AG10803 (cell line): ENCODE results near the gene CDC73.

Experiments used
- DNase-seq: peaks from one replicate; pipeline ENCODE4 v3.0.0; 2010; ENCODE audit warnings: low read depth
- H3K4me3 ChIP-seq: 2 replicates; pipeline ENCODE4 v1.5.1; 2011; ENCODE audit warnings: mild to moderate bottlenecking, low read length, control low read depth
- CTCF ChIP-seq: conservative IDR thresholded peaks from 2 replicates; pipeline ENCODE4 v1.5.1; 2011; ENCODE audit warnings: mild to moderate bottlenecking, low read length, control low read depth, inconsistent platforms

CDC73 gene

GRCh38 chr1:193105821-193106177 lies 16.0 kb upstream of the CDC73 start:
- DNase-seq: no peak
- no peak for TF ChIP-seq CTCF
- peak overlapping the region; percentile 77 for H3K4me3 ChIP-seq

DNA sequence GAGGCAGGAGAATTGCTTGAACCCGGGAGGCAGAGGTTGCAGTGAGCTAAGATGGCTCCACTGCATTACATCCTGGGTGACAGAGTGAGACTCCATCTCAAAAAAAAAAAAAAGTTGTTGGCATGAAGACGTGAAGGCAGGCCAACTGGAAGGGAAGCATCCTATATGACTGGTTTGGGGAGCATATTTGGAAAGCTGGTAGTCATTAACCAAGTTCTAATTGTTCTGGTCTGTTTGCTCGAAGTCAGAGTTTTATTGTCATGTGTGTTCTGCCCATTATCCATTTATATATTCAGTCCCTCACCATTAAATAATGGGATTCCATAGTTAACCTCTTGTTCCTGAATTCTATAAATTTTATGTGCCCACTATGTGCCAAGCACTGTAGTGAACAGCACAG lies 13.4 kb upstream of the CDC73 start:
- TF ChIP-seq CTCF: no peak
- no peak overlapping the region for H3K4me3 ChIP-seq
- DNase-seq: no peak

DNA sequence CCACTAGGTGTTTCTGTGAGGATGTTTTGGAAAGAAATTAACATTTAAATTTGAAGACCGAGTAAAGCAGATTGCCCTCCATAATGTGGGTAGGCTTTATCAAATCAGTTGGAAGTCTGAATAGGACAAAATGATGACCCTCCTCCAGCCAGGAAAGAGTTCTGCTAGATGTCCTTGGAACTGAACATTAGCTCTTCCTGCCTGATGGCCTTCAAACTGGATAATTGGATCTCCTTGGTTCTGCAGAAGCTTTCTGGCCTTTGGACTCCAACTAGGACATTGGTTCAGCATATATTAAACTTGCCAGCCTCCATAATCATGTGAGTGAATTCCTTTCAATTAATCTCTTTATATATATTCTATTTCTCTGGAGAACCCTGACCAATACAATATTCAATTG lies 12.2 kb upstream of the CDC73 start:
- no peak for TF ChIP-seq CTCF
- DNase-seq: no peak
- no peak overlapping the region for H3K4me3 ChIP-seq

DNA sequence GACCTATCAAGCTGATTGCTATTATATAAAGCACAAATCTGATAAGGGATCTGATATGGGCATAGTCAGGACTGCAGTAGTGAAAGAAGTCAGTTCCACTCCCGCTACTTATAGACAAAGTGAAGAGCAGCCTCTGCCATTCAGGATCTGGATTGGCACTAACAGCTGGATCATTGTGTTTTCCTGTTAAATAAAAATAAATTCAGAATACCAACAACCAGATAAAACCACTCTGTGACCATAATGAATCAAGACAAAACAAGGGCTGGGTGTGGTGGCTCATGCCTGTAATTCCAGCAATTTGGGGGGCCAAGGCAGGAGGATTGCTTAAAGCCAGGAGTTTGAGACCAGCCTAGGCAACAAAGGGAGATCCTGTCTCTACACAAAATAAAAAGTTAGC lies 11.6 kb upstream of the CDC73 start:
- no peak for DNase-seq
- TF ChIP-seq CTCF: no peak
- H3K4me3 ChIP-seq: no peak overlapping the region

- no peak for TF ChIP-seq CTCF
- H3K4me3 ChIP-seq: no peak overlapping the region
- no peak for DNase-seq
Measured at GRCh38 chr1:193110864-193111263, 11.0 kb upstream of the CDC73 start.

- H3K4me3 ChIP-seq: no peak overlapping the region; the same call in 1 of the 2 replicates
- TF ChIP-seq CTCF: no peak
Measured at GRCh38 chr1:193111641-193112090, 10.2 kb upstream of the CDC73 start.

DNA sequence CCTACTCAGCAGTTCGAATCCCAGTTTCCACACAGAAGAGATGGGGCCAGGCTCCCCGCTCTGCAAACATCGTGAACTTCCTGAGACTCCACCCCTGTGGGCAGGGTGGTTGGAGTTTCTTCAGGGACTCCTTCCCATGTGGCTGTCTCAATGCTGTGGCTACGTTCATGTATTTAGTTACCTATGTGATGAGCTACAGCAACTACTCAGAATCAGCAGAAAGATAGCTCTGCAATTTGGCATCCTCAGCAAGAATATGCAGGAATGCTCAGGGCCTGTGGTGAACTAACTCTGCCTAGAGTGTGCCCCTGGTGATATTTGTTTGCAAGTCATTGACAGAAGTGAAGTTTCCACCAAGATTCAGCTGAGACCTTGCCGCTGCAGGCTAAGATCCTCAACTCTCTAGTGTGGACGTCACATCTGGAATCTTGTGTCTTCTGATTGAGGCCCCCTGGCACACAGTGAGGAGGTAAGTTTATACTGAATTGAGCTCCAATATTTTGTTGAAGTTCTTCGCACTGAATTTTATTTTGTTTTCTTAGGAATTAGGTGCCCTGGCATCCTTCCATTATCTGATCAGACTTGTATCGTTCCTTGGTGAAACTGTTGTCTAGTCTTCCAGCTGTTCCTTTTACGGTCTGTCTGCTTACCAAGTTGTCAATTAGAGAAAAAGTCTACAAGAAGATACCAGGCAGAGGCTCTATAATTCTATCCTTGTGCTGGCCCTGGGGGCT lies 8.4 kb upstream of the CDC73 start:
- TF ChIP-seq CTCF: no peak
- no peak overlapping the region for H3K4me3 ChIP-seq
- DNase-seq: no peak

More at GRCh38 chr1:193111641-193112090, 10.2 kb upstream of the CDC73 start:
- DNase-seq: peak; percentile 91
